Left ventricle myocardium inferior (tissue), 1 donor: ENCODE results near the gene RAB1B. TPM values are rescaled to one million over a fixed set of nuclear protein-coding genes. Genes with fewer than 3 reads are reported as not detected.

ENCODE experiments used
- DNase-seq: peaks from one replicate; pipeline ENCODE4 v3.0.0-alpha.2; 2020
- H3K27ac ChIP-seq: fragments of 200-600 bp; replicated peaks from 2 replicates; pipeline ENCODE4 v1.8.0; 2021
- H3K27me3 ChIP-seq: fragments of 200-600 bp; 2 replicates; pipeline ENCODE4 v1.8.0; 2021; ENCODE audit warnings: low read depth
- H3K36me3 ChIP-seq: fragments of 200-600 bp; 2 replicates; pipeline ENCODE4 v1.8.0; 2021
- H3K4me1 ChIP-seq: fragments of 200-600 bp; 2 replicates; pipeline ENCODE4 v1.8.0; 2021
- H3K4me3 ChIP-seq: fragments of 200-600 bp; 2 replicates; pipeline ENCODE4 v1.8.0; 2021; ENCODE audit warnings: mild to moderate bottlenecking, moderate library complexity
- H3K9me3 ChIP-seq: fragments of 200-600 bp; replicated peaks from 2 replicates; pipeline ENCODE4 v1.8.0; 2021
- intact Hi-C: fragments of 100-400 bp; cut with micrococcal nuclease; formaldehyde crosslinking; loops from one replicate; pipeline ENCODE4 v1.11.0; 2022
- total RNA-seq: library from RNA; stranded (reverse); fragmentation: NEBNext Ultra II Directional; extraction: Animal tissue kit (Norgen Biotek cat#: 25700); gene quantifications from one replicate; pipeline ENCODE4 v1.2.1, GENCODE V29; 2021
- TF ChIP-seq, protein P1 (sequence below): fragments of 200-600 bp; IDR thresholded peaks from 2 replicates; pipeline ENCODE4 v1.8.0; 2021; ENCODE audit warnings: antibody characterized with exemption, mild to moderate bottlenecking, borderline replicate concordance
- donor health status: DM: no; HTN: yes; CAD: no; lungs with severe emphysema.

Gene RAB1B
- total RNA-seq, 1 donor from 2014 or later: 116 TPM

DNA sequence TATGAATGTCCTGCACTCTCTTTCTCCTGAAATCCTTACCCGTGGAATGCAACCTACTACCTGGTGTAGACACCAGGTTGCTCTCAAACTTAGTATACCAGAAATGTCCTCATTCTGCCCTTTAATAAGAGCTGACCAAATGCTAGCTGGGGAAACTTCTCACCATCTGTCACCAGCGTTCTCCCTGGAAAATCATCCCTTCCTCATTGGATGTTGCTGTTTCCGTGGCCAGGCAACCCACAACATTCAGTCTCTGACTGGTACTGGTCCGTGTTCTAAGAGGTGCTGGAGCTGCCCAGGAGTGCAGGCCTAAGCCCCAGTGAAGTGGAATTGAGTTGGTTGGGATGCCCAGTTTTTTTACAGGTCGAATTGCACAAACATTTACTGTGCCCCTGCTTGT is 40.7 kb upstream of the RAB1B start:
- H3K36me3 ChIP-seq: peaks cover 45% of the 10 kb centered on the region
- no peak overlapping the region for H3K4me3 ChIP-seq
- TF ChIP-seq, protein P1, sequence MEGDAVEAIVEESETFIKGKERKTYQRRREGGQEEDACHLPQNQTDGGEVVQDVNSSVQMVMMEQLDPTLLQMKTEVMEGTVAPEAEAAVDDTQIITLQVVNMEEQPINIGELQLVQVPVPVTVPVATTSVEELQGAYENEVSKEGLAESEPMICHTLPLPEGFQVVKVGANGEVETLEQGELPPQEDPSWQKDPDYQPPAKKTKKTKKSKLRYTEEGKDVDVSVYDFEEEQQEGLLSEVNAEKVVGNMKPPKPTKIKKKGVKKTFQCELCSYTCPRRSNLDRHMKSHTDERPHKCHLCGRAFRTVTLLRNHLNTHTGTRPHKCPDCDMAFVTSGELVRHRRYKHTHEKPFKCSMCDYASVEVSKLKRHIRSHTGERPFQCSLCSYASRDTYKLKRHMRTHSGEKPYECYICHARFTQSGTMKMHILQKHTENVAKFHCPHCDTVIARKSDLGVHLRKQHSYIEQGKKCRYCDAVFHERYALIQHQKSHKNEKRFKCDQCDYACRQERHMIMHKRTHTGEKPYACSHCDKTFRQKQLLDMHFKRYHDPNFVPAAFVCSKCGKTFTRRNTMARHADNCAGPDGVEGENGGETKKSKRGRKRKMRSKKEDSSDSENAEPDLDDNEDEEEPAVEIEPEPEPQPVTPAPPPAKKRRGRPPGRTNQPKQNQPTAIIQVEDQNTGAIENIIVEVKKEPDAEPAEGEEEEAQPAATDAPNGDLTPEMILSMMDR: no peak
- H3K27ac ChIP-seq: no peak overlapping the region
- no peaks in the 10 kb centered on the region for H3K4me1 ChIP-seq
- intact Hi-C loops: no loop called here
- H3K27me3 ChIP-seq: no peaks in the 10 kb centered on the region
- H3K9me3 ChIP-seq: no peaks in the 10 kb centered on the region
- DNase-seq: no peak

DNA sequence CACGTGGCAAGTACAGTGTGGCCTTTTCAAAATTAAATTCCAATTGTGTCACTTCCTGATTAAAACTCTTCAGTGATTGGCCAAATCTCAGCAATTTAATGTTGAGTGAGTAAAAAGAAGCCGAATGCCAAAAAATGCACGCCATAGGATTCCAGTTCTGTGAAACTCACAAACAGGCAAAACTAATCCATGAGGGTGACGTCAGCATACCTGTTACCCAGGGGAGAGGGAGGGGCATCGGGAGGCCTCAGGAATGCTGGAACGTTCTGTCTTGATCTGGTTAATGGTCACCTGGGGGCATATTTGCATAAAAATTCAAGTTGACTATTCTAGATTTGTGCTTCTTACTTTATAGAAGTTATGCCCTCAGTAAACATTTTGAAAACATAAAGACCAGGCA is 39.9 kb upstream of the RAB1B start:
- H3K9me3 ChIP-seq: no peaks in the 10 kb centered on the region
- intact Hi-C loops: no loop called here
- TF ChIP-seq, protein P1: no peak
- H3K27ac ChIP-seq: no peak overlapping the region
- DNase-seq: no peak
- H3K4me1 ChIP-seq: no peaks in the 10 kb centered on the region
- peaks cover 53% of the 10 kb centered on the region for H3K36me3 ChIP-seq
- no peaks in the 10 kb centered on the region for H3K27me3 ChIP-seq
- no peak overlapping the region for H3K4me3 ChIP-seq

DNA sequence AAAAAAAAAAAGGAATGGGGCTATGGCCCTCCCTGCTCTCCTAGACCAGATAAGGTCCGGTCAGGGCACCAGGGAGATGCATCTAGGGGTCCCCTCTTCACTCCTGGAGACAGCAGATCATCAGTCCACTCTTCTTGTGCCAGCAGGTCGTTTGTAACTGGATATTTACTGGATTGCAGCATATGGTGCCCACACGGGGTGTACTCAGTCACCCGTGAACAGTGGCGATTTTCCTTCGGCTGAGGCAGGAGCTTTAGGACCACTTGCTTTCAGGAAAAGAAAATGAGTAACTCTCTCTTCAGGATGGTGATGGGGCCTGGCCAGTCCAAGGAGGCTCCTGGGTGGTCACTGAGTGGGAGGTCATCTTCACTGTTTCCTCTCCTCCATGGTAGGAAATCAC is 38.3 kb upstream of the RAB1B start:
- intact Hi-C loops: no loop called here
- Histone ChIP-seq H3K4me3 (no peak overlapping the region), H3K4me1 (no peaks in the 10 kb centered on the region), H3K27ac (no peak overlapping the region), H3K9me3 (no peaks in the 10 kb centered on the region), H3K27me3 (no peaks in the 10 kb centered on the region), H3K36me3 (peaks cover 58% of the 10 kb centered on the region)
- DNase-seq: no peak
- TF ChIP-seq, protein P1: no peak

DNA sequence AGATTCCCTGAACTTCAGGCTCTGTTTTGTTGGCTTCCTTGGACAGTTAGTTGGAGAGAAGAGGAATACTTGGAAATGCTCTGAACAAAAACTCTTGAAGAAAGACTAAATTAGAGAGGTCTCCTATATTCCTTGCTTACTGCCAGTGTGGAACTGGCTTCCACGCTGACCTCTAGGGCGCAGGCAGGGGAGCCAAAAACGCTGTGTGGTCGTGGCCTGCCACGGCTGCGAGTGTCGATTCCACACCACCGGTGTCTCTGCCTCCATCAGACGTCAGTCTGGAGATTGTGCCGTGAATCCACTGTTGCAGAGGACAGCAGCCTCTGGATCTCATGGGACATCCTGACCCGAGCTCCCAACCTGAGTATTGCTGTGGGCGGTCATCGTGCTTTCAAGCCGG is 37.5 kb upstream of the RAB1B start:
- H3K4me1 ChIP-seq: no peaks in the 10 kb centered on the region
- H3K4me3 ChIP-seq: no peak overlapping the region
- intact Hi-C loops: no loop called here
- no peaks in the 10 kb centered on the region for H3K27me3 ChIP-seq
- TF ChIP-seq, protein P1: no peak
- H3K9me3 ChIP-seq: no peaks in the 10 kb centered on the region
- no peak for DNase-seq
- no peak overlapping the region for H3K27ac ChIP-seq
- H3K36me3 ChIP-seq: peaks cover 66% of the 10 kb centered on the region

DNA sequence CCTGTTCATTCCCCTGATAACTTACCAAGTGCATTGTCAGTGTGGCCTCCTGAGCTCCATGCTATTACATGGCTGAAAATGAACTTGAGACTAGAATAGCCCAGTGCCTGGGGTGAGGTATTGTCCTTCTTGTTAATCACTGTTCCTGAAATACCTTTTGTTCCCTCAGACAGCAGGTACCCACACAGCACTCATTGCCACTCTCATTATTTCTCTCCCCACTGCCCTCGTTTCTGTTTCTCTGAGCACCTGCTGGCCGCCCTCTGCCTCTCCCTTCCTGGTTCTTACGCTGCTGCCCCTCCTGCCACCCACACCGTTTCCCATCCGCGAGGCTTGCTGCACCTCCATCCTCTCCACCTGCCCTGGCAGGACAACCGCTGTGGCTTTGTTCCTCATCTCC is 36.9 kb upstream of the RAB1B start:
- no peak overlapping the region for H3K4me3 ChIP-seq
- TF ChIP-seq, protein P1: no peak
- H3K36me3 ChIP-seq: peaks cover 72% of the 10 kb centered on the region
- H3K27ac ChIP-seq: no peak overlapping the region
- H3K4me1 ChIP-seq: no peaks in the 10 kb centered on the region
- no peak for DNase-seq
- intact Hi-C loops: no loop called here
- H3K9me3 ChIP-seq: no peaks in the 10 kb centered on the region
- H3K27me3 ChIP-seq: no peaks in the 10 kb centered on the region

DNA sequence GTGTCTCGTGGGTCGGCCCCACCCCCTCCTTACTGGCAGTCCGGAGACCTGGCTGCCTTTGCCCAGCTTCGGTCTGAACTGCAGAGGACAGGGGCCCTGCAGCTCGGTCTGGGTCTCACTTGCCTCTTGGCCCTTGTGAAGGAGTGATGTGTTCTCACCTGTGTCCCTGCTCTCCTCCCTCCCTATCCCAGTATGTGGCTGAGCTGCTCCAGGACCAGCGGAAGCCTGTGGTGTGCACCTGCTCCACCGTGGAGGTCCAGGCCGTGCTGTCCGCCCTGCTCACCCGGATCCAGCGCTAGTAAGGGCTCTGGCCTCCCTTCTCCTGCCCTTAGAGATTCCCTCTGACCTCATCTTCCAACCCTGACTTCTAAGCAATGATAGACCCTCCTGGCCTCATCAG is 35.7 kb upstream of the RAB1B start:
- intact Hi-C loops: no loop called here
- no peaks in the 10 kb centered on the region for H3K4me1 ChIP-seq
- H3K9me3 ChIP-seq: no peaks in the 10 kb centered on the region
- TF ChIP-seq, protein P1: no peak
- no peak overlapping the region for H3K4me3 ChIP-seq
- no peak for DNase-seq
- no peak overlapping the region for H3K27ac ChIP-seq
- H3K27me3 ChIP-seq: no peaks in the 10 kb centered on the region
- peaks cover 76% of the 10 kb centered on the region for H3K36me3 ChIP-seq
